Heart right ventricle (tissue), 16 donors: ENCODE data around the gene ZNF213. TPM values are rescaled to one million over a fixed set of nuclear protein-coding genes. Genes with fewer than 3 reads are reported as not detected.
A peak's percentile ranks its signal among the peaks of the same experiment; 100 is the strongest.

Experiments
- ATAC-seq, 8 donors: fragments of 200-7000 bp; cut with Tn5 transposase; one replicate each; pipeline ENCODE4 v1.9.1; 2020; ENCODE audit warnings: mild to moderate bottlenecking in 8 of 8, moderate library complexity in 8 of 8, moderate number of reproducible peaks in 1 of 8
- DNase-seq, 2 donors: peaks; one replicate each; pipeline ENCODE4 v3.0.0-alpha.2; 2020
- H3K27ac ChIP-seq, 10 donors: fragments of 200-600 bp; sonication (generic) in 2 of 10; one replicate each; pipeline versions ENCODE4 v1.5.0 to v1.8.0; 2020 to 2022; ENCODE audit warnings: mild to moderate bottlenecking in 3 of 10
- H3K27me3 ChIP-seq, 7 donors: fragments of 200-600 bp; one replicate each; pipeline ENCODE4 v1.8.0; 2021 to 2022; ENCODE audit warnings: mild to moderate bottlenecking in 2 of 7
- H3K36me3 ChIP-seq, 9 donors: fragments of 200-600 bp; sonication (generic) in 1 of 9; one replicate each; pipeline versions ENCODE4 v1.5.0 to v1.8.0; 2020 to 2022; ENCODE audit warnings: mild to moderate bottlenecking in 2 of 9
- H3K4me1 ChIP-seq, 9 donors: fragments of 200-600 bp; sonication (generic) in 1 of 9; one replicate each; pipeline versions ENCODE4 v1.5.0 to v1.8.0; 2020 to 2022; ENCODE audit warnings: mild to moderate bottlenecking in 4 of 9
- H3K4me3 ChIP-seq, 10 donors: fragments of 200-600 bp; sonication (generic) in 2 of 10; one replicate each; pipeline versions ENCODE4 v1.5.0 to v1.8.0; 2020 to 2022; ENCODE audit warnings: mild to moderate bottlenecking in 7 of 10, moderate library complexity in 2 of 10
- H3K9me3 ChIP-seq, 11 donors: fragments of 200-600 bp in 10 of 11; sonication (generic) in 2 of 11; one replicate each; pipeline versions ENCODE4 v1.5.0 to v1.8.0; 2013 to 2022; ENCODE audit warnings: mild to moderate bottlenecking in 2 of 11, control low read depth in 1 of 11, moderate library complexity in 1 of 11
- CTCF ChIP-seq, 9 donors: fragments of 200-600 bp; sonication (generic) in 2 of 9; IDR thresholded peaks; one replicate each; pipeline versions ENCODE4 v1.5.0 to v1.8.0; 2021 to 2022; ENCODE audit warnings: antibody characterized with exemption in 9 of 9, mild to moderate bottlenecking in 5 of 9, moderate library complexity in 1 of 9
- WGBS, 2 donors: extraction: QIAGEN DNeasy Blood & Tissue Kit; methylation state at CpG; one replicate each; pipeline ENCODE4 v1.1.7; 2013; ENCODE audit warnings: inconsistent platforms in 1 of 2; 5-methylcytosine and 5-hydroxymethylcytosine counted together
- intact Hi-C, 10 donors: fragments of 100-400 bp; cut with DNase I; formaldehyde crosslinking; loops; one replicate each; pipeline versions ENCODE4 v1.11.1 to v1.14.2; 2022
- polyA plus RNA-seq, 2 donors: library from polyadenylated mRNA; stranded (reverse); fragments of 200-250 nt; gene quantifications; one replicate each; pipeline ENCODE4 v1.2.3, GENCODE V29; 2013
- total RNA-seq, 10 donors: library from RNA; stranded (reverse); fragmentation: NEBNext Ultra II Directional in 3 of 10; extraction: Animal tissue kit (Norgen Biotek cat#: 25700) in 3 of 10; gene quantifications; one replicate each; pipeline versions ENCODE4 v1.2.1 to v1.2.4, GENCODE V29; 2021 to 2023
- donor health status: Arrhythmogenic right ventricular cardiomyopathy.
- donor health status: ischemic (EF 13 %, LVEDD 7.1; RV severe dilation, severe dysfunction).
- donor health status: healthy with polysubstance abuse.
- donor health status: DM: no; HTN: yes; CAD: no.
- donor health status: DM: no; HTN: no; CAD: no.
- donor health status: ischemic (EF 25% LVEDD 6.9; RV normal size, moderate dysfunction).
- donor health status: ischemic (EF 25% LVEDD 5.7; RV mildly dilated, moderate dysfunction).
- donor health status: healthy.
- donor health status: DM: yes; HTN: yes; CAD: no.
- donor health status: Ischemic cardiomyopathy.
- donor health status: ischemic (EF 35%, LVEDD 5.7; RV mildly dilated, moderate dysfunction).
- donor health status: nonischemic (EF 11% LVEDD 7.7; RV severe dilation, severe dysfunction).
- donor health status: DM: yes; HTN: yes; CAD: no.
- donor health status: PGD.
- donor health status: ischemic (EF 29% LVEDD 5.4; RV normal size, mild dysfunction).
- donor health status: nonischemic (EF 23%, LVEDD 6.1; RV moderate dilation, normal function).

Gene ZNF213
- total and polyA plus RNA-seq, 12 donors, result 5.9 to 10.1 (median 7.7) TPM

GRCh38 chr16:3112881-3113574 lies 21.8 kb upstream of the ZNF213 start:
- Histone ChIP-seq H3K4me3 (peak overlapping the region; percentile 64 to 97 (median 84)), H3K27me3 (no peaks in the 10 kb centered on the region), H3K36me3 (peaks cover 0 to 38% (median 4%) of the 10 kb centered on the region in 9 donors), H3K4me1 (peaks cover 11 to 39% (median 29%) of the 10 kb centered on the region in 9 donors), H3K9me3 (no peaks in the 10 kb centered on the region), H3K27ac (peak overlapping the region; percentile 18 to 93 (median 81))
- intact Hi-C loops, result loop anchor here in 2 of 10 donors (5.0 to 10.0 kb wide), 2 partner anchors 56 to 58 kb away; no protein-coding TSS in a partner anchor
- no peak for TF ChIP-seq CTCF (IDR thresholded peaks at IDR 0.05)
- peak in 7 of 8 donors; percentile 23 to 58 (median 44) for ATAC-seq
- no peak for DNase-seq
- WGBS, 2 donors, result 15 to 18% methylated on average over 19 of the region's 19 CpGs

DNA sequence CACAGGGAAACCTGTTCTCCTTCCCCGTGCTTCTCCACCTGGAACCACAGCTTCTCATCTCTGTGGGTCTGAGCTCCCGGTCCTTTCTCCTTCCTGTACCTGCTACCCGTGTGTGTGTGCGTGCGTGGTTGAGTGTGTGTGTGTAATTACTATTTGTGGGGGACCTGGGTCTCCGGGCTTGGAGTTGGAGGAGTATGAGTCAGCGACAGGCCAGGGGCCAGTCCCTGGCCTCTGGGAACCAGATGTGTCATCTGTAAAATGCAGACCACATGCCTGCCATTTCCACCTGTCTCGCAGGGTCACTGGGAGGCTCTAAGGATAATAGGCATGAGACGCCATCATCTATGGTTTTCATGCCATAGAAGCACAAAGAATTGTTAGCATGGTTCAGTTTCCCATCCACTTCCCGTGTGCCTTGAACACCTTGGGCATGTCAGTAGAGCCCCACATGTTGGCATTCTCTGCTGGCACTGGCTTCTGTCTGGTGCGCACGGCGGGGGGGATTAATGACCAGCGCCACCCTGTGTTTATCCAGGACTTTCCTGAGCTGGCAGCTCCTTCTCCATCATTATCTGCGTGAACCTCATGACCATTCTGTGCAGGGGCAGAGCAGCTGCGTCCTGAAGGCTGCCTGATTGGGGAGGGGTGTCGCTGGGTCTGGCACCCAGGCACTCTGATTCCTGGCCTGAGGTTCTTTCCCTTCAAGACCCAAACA lies 20.9 kb upstream of the ZNF213 start:
- Histone ChIP-seq H3K27me3 (no peaks in the 10 kb centered on the region), H3K9me3 (no peaks in the 10 kb centered on the region), H3K4me3 (peak overlapping the region in 9 of 10 donors; percentile 64 to 97 (median 85)), H3K4me1 (peaks cover 11 to 39% (median 29%) of the 10 kb centered on the region in 9 donors), H3K36me3 (peaks cover 0 to 47% (median 7%) of the 10 kb centered on the region in 9 donors), H3K27ac (peak overlapping the region in 3 of 10 donors; percentile 76 to 93 (median 82))
- 56 to 58% methylated on average over 17 of the region's 17 CpGs for WGBS, 2 donors
- DNase-seq (no peak), ATAC-seq (no peak)
- intact Hi-C loops, result loop anchor here in 2 of 10 donors (5.0 to 10.0 kb wide), 2 partner anchors 57 to 59 kb away; no protein-coding TSS in a partner anchor
- no peak for TF ChIP-seq CTCF (IDR thresholded peaks at IDR 0.05)

GRCh38 chr16:3115003-3115402 lies 19.8 kb upstream of the ZNF213 start:
- intact Hi-C loops, result loop anchor here in 1 of 10 donors (10.0 kb wide), 1 partner anchor 60 kb away; no protein-coding TSS in a partner anchor
- no peak overlapping the region for H3K27ac ChIP-seq
- TF ChIP-seq CTCF (IDR thresholded peaks at IDR 0.05), result no peak
- ATAC-seq (no peak), DNase-seq (no peak)
- H3K4me3 ChIP-seq, result no peak overlapping the region
- H3K27me3 ChIP-seq, result no peaks in the 10 kb centered on the region
- no peaks in the 10 kb centered on the region for H3K9me3 ChIP-seq
- peaks cover 11 to 39% (median 29%) of the 10 kb centered on the region in 9 donors for H3K4me1 ChIP-seq
- WGBS, 2 donors, result 93 to 94% methylated on average over 11 to 12 of the region's 12 CpGs
- H3K36me3 ChIP-seq, result peaks cover 0 to 58% (median 12%) of the 10 kb centered on the region in 9 donors

GRCh38 chr16:3115561-3115960 lies 19.3 kb upstream of the ZNF213 start:
- 71% methylated on average over 14 of the region's 14 CpGs for WGBS, 2 donors
- ATAC-seq (no peak), DNase-seq (no peak)
- H3K27me3 ChIP-seq, result no peaks in the 10 kb centered on the region
- no peak for TF ChIP-seq CTCF (IDR thresholded peaks at IDR 0.05)
- H3K9me3 ChIP-seq, result no peaks in the 10 kb centered on the region
- H3K36me3 ChIP-seq, result peaks cover 0 to 64% (median 15%) of the 10 kb centered on the region in 9 donors
- intact Hi-C loops, result loop anchor here in 1 of 10 donors (10.0 kb wide), 1 partner anchor 61 kb away; no protein-coding TSS in a partner anchor
- H3K4me3 ChIP-seq, result no peak overlapping the region
- H3K4me1 ChIP-seq, result peaks cover 11 to 39% (median 29%) of the 10 kb centered on the region in 9 donors
- H3K27ac ChIP-seq, result no peak overlapping the region
